ENCODE measurements around the gene RLN3. TPM values are rescaled to one million over a fixed set of nuclear protein-coding genes. Genes with fewer than 3 reads are reported as not detected.
A peak's percentile ranks its signal among the peaks of the same experiment; 100 is the strongest.

The RLN3 gene
- total RNA-seq, 1 donor from 2014 or later: not detected

DNA sequence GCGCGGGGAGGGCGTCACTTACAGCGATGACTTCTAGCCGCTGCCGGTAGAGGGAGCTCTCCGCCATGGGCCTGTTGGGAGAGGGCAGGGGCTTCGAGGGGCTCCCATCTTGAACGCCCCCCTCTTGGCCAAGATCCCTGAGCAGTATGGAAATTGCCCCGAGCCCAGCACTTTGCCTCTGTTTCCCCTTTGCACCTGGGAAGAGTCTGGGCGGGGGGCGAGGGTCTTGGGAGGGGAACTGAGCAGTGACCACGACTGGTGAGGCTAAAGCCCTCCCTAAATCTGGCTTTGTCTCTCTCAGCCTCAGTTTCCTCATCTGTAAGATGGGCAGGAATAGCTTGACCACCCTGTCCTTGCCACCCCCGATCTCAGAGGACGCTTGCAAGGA is 31.1 kb downstream of the RLN3 start:
- Mint-ChIP-seq H3K4me3 (no peak overlapping the region), H3K27ac (no peak overlapping the region)
- TF ChIP-seq, protein P1, sequence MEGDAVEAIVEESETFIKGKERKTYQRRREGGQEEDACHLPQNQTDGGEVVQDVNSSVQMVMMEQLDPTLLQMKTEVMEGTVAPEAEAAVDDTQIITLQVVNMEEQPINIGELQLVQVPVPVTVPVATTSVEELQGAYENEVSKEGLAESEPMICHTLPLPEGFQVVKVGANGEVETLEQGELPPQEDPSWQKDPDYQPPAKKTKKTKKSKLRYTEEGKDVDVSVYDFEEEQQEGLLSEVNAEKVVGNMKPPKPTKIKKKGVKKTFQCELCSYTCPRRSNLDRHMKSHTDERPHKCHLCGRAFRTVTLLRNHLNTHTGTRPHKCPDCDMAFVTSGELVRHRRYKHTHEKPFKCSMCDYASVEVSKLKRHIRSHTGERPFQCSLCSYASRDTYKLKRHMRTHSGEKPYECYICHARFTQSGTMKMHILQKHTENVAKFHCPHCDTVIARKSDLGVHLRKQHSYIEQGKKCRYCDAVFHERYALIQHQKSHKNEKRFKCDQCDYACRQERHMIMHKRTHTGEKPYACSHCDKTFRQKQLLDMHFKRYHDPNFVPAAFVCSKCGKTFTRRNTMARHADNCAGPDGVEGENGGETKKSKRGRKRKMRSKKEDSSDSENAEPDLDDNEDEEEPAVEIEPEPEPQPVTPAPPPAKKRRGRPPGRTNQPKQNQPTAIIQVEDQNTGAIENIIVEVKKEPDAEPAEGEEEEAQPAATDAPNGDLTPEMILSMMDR (conservative IDR thresholded peaks at IDR 0.05): peak; percentile 76

DNA sequence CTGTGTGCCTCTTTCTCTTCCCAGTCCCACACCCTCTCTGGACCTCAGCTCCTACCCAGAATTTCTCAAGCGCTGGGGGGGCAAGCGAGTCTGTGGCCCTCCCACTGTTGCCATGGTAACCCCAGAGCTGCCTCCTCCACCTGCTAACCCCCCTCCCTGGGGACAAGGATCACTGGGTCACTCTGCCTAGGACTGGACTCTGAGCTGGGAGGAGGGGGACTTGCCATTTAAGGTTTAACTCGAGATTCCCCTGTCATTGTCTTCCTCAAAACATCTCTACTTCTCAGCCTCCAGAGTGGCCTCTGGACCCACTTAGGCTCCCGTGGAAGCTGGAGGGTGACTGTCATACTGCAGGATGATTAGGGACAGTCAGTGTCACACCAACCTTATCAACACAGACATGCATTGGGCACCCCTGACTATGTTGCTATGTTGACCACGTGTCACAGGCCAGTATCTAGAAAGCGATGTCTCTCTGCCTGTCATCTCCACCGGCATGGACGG is 31.8 kb downstream of the RLN3 start:
- DNase-seq (ENCODE audit: extremely low spot score, unreplicated experiment): no peak
- no peaks in the 10 kb centered on the region for H3K36me3 Mint-ChIP-seq
- H3K9me3 Mint-ChIP-seq: no peaks in the 10 kb centered on the region
- H3K27ac Mint-ChIP-seq: no peak overlapping the region
- TF ChIP-seq, protein P1 (conservative IDR thresholded peaks at IDR 0.05): no peak
- peaks cover 5% of the 10 kb centered on the region for H3K4me1 Mint-ChIP-seq (ENCODE audit: unreplicated experiment)
- H3K27me3 Mint-ChIP-seq: peaks cover 37% of the 10 kb centered on the region
- H3K4me3 Mint-ChIP-seq: peak overlapping the region; percentile 31

More for the DNA sequence above, 31.1 kb downstream of the RLN3 start:
- DNase-seq (ENCODE audit: extremely low spot score, unreplicated experiment): no peak
- Mint-ChIP-seq H3K36me3 (no peaks in the 10 kb centered on the region), H3K27me3 (peaks cover 39% of the 10 kb centered on the region), H3K9me3 (no peaks in the 10 kb centered on the region), H3K4me1 (ENCODE audit: unreplicated experiment) (peaks cover 5% of the 10 kb centered on the region)

DNA sequence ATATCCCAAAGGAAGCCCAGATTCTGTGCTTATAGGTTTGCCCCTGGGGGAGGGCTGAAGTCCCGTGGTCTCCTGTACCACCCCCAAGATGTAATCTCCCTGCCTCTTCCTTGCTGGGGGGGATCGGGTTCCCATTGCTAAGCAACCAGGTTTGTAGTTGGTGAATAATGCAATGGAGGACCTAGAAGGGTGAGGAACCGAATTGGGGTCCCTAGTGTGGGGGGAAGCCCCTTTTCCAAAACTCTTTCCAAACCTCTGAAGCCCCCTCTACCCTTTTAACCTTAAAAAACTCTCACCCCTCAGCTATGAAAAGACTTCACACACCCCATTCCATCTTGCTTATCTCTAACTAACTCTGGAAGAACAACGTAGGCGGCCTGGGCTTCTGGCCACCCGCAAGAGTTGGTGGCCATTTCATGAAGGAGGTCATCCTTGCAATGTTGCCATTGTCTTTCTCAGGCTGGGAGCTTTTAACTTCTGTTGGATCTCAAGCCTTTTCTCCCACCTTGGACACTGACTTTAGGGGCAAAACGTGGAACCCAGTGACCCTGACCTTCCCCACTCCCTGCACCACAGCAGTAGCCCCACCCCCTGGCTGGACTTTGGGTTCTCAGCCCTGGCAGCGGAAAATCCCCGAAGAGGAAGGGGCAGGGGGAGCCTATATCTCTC is 33.3 kb downstream of the RLN3 start:
- Mint-ChIP-seq H3K27me3 (peaks cover 31% of the 10 kb centered on the region), H3K9me3 (no peaks in the 10 kb centered on the region), H3K36me3 (no peaks in the 10 kb centered on the region), H3K4me1 (ENCODE audit: unreplicated experiment) (peaks cover 5% of the 10 kb centered on the region), H3K4me3 (no peak overlapping the region), H3K27ac (peak overlapping the region; percentile 10)
- TF ChIP-seq, protein P1 (conservative IDR thresholded peaks at IDR 0.05): no peak
- no peak for DNase-seq (ENCODE audit: extremely low spot score, unreplicated experiment)

DNA sequence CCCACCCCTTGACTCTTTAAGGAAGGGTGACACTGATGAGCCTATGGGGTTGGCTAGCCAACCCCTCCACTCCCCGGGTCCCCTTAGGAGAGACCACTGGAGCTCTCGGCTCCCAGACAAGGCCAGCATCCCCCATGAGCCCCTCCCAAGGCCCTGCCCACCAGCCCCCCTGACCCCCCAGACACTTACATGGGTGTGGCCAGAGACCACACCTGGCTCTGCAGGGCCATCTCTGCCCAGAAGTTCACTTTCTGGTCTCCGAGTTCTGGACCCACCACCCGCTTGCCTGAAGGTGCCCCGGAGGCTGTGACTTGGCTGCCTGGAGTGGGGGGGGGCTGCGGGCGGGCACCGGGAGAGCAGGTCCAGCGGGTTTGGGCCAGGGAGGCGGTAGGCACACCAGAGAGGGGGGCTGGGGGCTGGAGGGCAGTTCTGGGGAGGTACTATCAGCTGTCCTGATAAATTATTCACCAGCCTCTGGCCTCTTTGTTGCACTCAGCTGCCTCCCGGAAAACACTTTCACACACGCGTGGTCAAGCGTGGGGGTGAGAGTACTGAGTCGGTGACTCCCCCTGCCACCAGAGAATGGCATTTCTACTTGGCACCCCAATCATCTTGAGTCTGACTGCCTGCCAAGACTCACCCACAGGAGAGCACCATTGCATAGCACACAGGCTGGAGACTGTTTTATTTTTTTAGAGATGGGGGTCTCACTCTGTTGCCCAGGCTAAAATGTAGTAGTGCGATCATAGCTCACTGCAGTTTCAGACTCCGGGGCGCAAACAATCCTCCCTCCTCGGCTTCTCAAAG is 34.0 kb downstream of the RLN3 start, which contains the start of gene PALM3:
Gene PALM3 (minus strand): TSS at position 326 of the 807 bp plus-strand sequence. CDS start 96 bp downstream, at position 230.
- peaks cover 28% of the 10 kb centered on the region for H3K27me3 Mint-ChIP-seq
- H3K9me3 Mint-ChIP-seq: no peaks in the 10 kb centered on the region
- H3K4me3 Mint-ChIP-seq: no peak within 1 kb of the TSS
- no peak for DNase-seq (ENCODE audit: extremely low spot score, unreplicated experiment)
- H3K36me3 Mint-ChIP-seq: no peaks in the 10 kb centered on the region
- H3K27ac Mint-ChIP-seq: peak within 1 kb of the TSS; percentile 10
- TF ChIP-seq, protein P1 (conservative IDR thresholded peaks at IDR 0.05): no peak
- peaks cover 5% of the 10 kb centered on the region for H3K4me1 Mint-ChIP-seq (ENCODE audit: unreplicated experiment)

DNA sequence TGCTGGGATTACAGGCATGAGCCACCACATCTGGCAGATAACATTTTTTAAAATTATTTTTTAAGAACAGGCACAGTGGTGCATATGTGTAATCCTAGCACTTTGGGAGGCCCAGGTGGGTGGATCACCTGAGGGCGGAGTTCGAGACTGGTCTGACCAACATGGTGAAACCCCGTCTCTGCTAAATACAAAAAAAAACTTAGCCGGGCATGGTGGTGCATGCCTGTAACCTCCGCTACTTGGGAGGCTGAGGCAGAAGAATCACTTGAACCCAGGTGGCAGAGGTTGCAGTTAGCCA is 34.6 kb downstream of the RLN3 start:
- Mint-ChIP-seq H3K9me3 (no peaks in the 10 kb centered on the region), H3K4me1 (ENCODE audit: unreplicated experiment) (peaks cover 5% of the 10 kb centered on the region), H3K36me3 (no peaks in the 10 kb centered on the region), H3K27me3 (peaks cover 28% of the 10 kb centered on the region), H3K4me3 (no peak overlapping the region), H3K27ac (no peak overlapping the region)
- no peak for DNase-seq (ENCODE audit: extremely low spot score, unreplicated experiment)
- TF ChIP-seq, protein P1 (conservative IDR thresholded peaks at IDR 0.05): no peak
